AG09319 (cell line): ENCODE measurements around the gene PAGR1.
"Not testable (repeated sequence)": the region's sequence is repeated elsewhere in the genome, so short reads cannot be mapped to it uniquely, and the experiment has no call there.

Experiments
- DNase-seq: peaks from one replicate; pipeline ENCODE4 v3.0.0-alpha.2; 2010; ENCODE audit warnings: low read depth; ENCODE audit errors: extremely low read depth
- CTCF ChIP-seq: IDR thresholded peaks from 2 replicates; pipeline ENCODE4 v1.5.1; 2011; ENCODE audit warnings: low read depth, mild to moderate bottlenecking, inconsistent platforms, low read length, moderate library complexity

PAGR1 gene

GRCh38 chr16:29831490-29831889, 15.5 kb downstream of the PAGR1 start:
- DNase-seq, result no peak
- no peak for TF ChIP-seq CTCF

GRCh38 chr16:29833219-29833618, 17.3 kb downstream of the PAGR1 start:
- DNase-seq, result not testable (repeated sequence)

GRCh38 chr16:29834079-29834478, 18.1 kb downstream of the PAGR1 start:
- no peak for TF ChIP-seq CTCF
- no peak for DNase-seq

- no peak for TF ChIP-seq CTCF
- no peak for DNase-seq
These were observed 20.0 kb downstream of the PAGR1 start for GRCh38 chr16:29835926-29836325.

GRCh38 chr16:29836623-29837022, 20.7 kb downstream of the PAGR1 start:
- TF ChIP-seq CTCF, result no peak
- no peak for DNase-seq

- DNase-seq, result no peak
- TF ChIP-seq CTCF, result no peak
These were observed 21.9 kb downstream of the PAGR1 start for GRCh38 chr16:29837841-29838240.

GRCh38 chr16:29839822-29840221, 23.9 kb downstream of the PAGR1 start:
- DNase-seq, result no peak
- TF ChIP-seq CTCF, result no peak

- no peak for TF ChIP-seq CTCF
- no peak for DNase-seq
These were observed 24.3 kb downstream of the PAGR1 start for GRCh38 chr16:29840240-29840639.
